Ureter (tissue), 1 donor: ENCODE data around the gene ITGAE. TPM values are rescaled to one million over a fixed set of nuclear protein-coding genes. Genes with fewer than 3 reads are reported as not detected.
"Not testable (repeated sequence)": the region's sequence is repeated elsewhere in the genome, so short reads cannot be mapped to it uniquely, and the experiment has no call there.

Source experiments
- DNase-seq: peaks from one replicate; pipeline ENCODE4 v3.0.0-alpha.2; 2020; ENCODE audit warnings: low spot score
- total RNA-seq: library from RNA; stranded (reverse); gene quantifications from one replicate; pipeline ENCODE4 v1.2.4, GENCODE V29; 2023
- donor health status: DM: yes; HTN: yes; CAD: no.

ITGAE gene
- total RNA-seq, 1 donor from 2014 or later, result 28.5 TPM

DNA sequence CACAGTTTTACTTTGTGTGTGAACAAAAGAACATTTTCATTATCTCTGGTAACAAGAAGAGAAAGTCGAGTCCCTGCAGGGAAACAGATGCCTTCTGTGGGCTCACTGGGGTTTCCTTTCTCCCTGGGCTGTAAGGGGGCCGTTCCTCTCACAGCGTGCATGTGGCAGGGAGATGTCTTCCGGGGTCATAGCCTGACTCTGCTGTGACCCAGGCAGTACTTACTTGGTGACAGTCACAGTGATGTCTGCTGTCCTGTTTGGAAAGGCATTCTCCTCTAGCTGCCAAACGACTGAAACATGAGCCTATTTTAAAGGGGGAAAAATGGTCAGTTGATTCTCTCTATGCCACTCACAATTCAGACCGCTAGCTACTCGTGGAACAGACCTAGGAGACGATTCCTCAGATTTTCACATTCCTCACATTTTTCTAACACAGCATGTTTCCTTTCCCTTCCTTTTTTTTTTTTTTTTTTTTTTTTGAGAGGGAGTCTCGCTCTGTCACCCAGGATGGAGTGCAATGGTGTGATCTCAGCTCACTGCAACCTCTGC lies 70.0 kb downstream of the ITGAE start:
- no peak for DNase-seq

DNA sequence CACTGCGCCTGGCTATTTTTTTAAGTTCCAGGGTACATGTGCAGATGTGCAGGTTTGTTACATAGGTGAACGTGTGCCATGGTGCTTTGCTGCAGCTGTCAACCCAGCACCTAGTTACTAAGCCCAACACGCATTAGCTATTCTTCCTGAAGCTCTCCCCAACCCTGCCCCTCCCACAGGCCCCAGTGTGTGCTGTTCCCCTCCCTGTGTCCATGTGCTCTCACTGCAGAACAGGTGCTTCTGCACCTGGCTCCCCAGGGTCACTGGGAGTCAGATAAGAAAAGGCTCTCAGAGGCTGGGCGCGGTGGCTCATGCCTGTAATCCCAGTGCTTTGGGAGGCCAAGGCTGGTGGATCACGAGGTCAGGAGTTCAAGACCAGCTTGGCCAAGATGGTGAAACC lies 71.1 kb downstream of the ITGAE start:
- no peak for DNase-seq

DNA sequence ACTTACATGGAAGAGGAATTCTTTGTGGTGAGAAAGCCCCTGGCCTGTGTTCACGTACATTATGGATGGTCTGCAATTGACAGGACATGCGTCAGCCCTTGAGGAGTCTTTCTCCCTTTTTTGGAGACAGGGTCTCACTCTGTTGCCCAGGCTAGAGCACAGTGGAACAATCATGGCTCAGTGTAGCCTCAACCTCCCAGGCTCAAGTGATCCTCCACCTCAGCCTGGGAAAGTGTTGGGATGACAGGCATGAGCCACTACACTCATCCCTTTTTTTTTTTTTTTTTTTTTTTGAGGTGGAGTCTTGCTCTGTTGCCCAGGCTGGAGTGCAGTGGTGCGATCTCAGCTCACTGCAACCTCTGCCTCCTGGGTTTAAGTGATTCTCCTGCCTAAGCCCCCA lies 72.9 kb downstream of the ITGAE start:
- DNase-seq, result not testable (repeated sequence)

- no peak for DNase-seq
Measured at GRCh38 chr17:3727041-3727440, 73.9 kb downstream of the ITGAE start.

DNA sequence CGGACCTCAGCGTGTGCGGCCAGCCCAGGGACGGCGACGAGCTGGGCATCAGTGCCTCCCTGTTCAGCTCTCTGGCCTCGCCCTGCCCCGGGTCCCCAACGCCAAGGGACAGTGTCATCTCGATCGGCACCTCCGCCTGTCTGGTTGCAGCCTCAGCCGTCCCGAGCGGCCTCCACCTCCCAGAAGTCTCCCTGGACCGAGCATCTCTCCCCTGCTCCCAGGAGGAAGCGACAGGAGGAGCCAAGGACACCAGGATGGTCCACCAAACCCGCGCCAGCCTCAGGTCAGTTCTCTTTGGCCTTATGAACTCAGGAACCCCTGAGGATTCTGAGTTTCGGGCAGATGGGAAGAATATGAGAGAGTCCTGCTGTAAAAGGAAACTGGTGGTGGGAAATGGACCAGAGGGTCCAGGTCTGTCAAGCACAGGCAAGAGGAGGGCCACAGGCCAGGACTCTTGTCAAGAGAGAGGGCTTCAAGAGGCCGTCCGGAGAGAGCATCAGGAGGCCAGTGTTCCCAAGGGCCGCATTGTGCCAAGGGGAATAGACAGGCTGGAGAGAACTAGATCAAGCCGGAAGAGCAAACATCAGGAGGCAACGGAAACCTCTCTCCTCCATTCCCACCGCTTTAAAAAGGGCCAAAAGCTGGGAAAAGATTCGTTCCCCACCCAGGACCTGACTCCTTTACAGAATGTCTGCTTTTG lies 76.5 kb downstream of the ITGAE start:
- no peak for DNase-seq

DNA sequence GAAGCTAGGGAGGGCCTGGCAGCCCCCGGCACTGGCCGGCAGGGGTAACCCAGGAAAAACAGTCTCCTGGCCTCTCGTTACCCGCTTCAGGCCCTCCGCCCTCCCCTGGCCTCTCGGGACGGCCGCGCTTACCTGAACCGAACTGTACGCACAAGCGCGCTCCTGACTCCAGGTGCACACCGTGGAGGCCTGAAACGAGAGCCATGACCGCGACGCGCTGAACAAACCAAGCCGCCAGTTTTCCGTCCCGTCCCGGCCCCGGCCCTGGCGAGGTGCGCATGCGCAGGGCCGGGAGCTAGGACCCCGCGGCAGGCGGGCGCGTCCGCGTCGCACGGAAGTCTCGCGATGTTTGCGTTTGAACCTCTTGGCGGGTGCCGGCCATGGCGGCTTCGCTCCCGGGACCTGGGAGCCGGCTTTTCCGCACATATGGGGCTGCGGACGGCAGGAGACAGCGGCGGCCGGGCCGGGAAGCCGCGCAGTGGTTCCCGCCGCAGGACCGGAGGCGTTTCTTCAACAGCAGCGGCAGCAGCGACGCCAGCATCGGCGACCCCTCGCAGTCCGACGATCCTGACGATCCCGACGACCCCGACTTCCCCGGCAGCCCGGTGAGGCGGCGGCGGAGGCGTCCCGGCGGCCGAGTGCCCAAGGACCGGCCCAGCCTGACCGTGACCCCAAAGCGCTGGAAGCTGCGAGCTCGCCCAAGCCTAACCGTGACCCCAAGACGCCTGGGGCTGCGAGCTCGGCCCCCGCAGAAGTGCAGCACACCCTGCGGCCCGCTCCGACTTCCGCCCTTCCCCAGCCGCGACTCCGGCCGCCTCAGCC lies 77.2 kb downstream of the ITGAE start, which contains the start of gene HASPIN:
HASPIN (plus strand) TSS at position 348 of the 822 bp plus-strand sequence; CDS start at position 381, 33 bp downstream.
- peak; percentile 92 for DNase-seq

- DNase-seq, result no peak
Measured at GRCh38 chr17:3723188-3723555, 77.8 kb downstream of the ITGAE start.

DNA sequence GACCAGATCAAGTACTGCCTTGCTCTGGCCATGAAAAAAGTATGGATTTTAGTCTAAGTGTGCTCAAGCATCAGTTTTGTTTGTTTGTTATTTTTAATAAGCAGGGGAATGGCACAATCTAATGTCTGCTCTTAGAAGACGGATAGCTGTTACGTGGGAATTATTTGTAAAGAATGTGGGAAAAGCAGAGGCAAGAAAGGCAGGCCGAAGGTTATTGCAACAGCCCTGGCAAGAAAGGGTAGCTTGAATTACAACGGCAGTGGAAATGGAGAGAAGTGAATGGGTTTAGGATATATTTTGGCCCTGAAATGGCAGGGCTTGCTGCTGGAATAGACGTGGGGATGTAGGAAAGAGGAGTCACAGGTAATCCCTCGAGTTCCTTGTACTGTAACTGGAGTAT lies 78.3 kb downstream of the ITGAE start:
- no peak for DNase-seq

GRCh38 chr17:3719265-3719664 lies 81.7 kb downstream of the ITGAE start:
- DNase-seq, result no peak

- no peak for DNase-seq
Measured at GRCh38 chr17:3718201-3718600, 82.8 kb downstream of the ITGAE start.

DNA sequence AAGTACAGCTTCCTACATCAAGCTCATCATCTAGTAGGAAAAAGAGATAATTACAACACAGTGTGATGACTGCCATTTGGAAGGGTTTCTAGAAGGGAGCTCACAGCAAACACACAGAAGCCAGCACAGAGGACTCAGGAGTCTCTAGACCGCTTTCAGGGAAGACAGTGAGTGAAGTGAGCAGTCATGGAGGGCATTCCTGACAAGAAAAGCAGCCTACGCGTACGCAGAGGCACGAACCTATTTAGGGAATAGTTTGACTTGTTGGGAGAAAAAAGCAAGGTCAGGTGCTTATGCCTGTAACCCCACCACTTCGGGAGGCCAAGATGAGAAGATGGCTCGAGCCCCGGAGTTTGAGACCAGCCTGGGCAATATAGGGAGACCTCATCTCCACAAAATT lies 85.7 kb downstream of the ITGAE start:
- no peak for DNase-seq

DNA sequence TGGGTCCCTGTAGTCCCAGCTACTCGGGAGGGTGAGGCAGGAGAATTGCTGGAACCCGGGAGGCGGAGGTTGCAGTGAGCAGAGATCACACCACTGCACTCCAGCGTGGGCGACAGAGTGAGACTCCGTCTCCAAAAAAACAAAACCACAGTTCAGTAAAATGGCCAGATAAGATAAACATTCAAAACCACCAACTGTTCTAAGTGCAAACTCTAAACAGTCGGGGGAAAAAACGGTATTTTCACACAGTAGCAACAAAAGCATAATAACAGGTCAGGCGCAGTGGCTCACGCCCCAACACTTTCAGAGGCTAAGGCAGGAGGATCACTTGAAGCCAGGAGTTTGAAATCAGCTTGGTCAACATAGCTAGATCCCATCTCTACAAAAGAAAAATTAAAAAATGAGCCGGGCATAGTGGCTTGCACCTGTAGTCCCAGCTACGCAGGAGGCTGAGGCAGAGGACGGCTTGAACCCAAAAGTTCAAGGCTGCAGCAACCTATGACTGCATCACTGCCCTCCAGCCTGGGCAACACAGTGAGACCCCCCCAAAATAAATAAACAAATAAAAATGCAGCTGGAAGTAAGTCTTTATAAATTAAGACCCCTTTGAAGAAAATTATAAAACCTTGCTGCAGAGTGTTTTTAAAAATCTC lies 88.1 kb downstream of the ITGAE start:
- DNase-seq, result no peak

DNA sequence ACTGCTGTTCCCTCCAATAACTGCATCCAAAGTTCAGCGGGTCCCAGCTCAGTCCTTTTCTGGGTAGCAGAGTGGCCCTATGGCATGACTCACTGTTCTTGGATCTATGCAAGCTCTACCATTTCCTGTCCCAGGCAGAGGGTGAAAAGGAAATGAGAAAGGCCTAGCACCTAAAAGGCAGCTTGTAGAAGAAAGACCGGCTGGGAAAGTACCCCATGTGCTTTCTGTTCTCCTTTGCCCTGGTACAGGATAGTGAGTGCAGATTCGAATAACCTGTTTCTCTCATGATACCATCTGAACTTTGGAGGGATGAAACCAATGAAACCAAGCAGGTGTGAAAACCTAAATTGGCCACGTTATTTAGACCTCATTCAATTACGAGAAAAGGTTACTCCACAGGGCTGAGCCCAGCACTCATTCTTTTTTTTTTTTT lies 90.0 kb downstream of the ITGAE start:
- peak; percentile 70 for DNase-seq

GRCh38 chr17:3708366-3708765 lies 92.6 kb downstream of the ITGAE start:
- no peak for DNase-seq

GRCh38 chr17:3705718-3705984 lies 95.3 kb downstream of the ITGAE start:
- not testable (repeated sequence) for DNase-seq

DNA sequence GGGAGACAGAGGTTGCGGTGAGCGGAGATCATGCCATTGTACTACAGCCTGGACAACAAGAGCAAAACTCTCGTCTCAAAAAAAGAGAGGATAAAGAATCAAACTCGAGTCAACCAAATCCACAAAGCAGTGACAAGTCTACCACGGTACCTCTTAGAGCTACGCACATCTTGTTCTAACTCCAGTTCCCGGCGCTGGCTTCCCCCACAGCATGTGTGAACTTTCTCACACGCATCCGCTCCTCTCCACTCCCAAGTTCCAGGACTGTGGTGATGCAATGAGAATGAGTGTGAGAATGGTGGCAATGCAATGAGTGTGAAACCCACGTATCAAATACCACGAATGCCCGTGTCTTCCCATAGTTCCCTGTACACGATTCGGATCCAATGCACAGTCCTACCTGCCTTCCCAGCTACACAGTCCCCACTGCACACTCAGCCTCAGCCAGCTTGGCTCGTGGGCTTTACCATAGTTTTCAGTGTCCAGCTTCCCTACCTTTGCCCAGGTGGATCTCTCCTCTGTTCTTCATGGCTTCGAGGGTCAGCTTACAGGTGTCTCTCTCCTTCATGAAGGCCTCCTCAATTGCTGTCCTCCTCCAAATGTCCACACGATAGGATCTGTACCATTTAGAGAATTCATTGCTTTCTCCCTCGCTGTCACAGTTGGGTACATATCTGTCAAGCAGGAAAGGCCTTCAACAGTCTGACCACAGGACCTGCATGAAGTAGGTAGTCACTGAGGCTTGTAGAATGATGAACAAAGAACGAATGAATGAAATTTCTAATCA lies 95.9 kb downstream of the ITGAE start:
- DNase-seq, result no peak

GRCh38 chr17:3702041-3702539 lies 98.9 kb downstream of the ITGAE start:
- DNase-seq, result not testable (repeated sequence)

DNA sequence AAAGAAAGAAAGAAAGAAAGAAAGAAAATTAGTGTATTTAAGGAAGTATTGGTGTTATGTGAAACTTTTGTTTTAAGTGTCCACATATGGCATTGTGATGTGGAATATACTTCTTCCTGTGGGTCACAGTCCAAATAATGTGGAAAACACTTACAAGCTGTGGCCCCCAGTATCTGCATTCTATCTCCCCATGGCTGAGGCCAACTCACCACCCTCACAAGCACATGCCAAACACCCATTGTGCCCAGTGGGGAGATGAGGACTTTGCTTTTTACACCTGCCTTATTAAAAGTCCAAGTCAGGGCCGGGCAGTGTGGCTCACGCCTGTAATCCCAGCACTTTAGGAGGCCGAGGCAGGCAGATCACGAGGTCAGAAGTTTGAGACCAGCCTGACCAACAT lies 101.0 kb downstream of the ITGAE start:
- DNase-seq, result no peak

GRCh38 chr17:3698139-3698538 lies 102.8 kb downstream of the ITGAE start:
- no peak for DNase-seq

GRCh38 chr17:3697103-3697476 lies 103.9 kb downstream of the ITGAE start:
- no peak for DNase-seq

DNA sequence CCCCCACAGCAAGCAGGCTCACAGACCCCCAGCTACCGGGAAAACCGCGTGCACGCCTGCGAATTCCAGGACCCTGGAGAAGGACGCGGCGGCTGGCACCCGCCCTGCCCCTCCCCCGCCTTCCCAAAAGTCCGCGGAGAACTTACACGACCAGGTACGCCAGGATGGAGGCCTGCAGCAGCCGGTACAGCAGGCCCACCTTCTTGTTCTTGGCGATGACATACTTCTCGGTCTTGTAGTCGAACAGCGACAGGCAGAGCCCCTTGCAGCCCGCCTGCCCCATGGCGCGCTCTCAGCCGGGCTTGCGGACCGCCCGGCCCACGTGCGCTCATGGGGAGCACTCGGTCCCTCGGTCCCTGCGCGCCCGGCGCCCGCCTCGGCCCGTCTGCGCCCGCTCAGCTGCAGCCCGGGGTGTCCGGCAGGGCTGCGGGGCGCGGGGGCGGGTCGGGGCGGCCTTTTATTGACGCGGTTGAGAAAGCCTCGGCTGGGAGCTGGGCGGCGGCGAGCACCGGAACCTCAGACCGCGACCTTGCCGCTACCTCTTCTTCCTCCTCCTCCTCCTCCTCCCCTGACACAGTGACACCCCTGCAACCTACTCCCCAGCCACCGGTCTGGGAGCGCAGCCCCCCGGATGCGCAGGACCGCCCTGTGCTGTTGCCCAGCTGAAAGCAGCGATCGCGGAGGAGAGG lies 105.1 kb downstream of the ITGAE start, which contains the start of gene P2RX5:
P2RX5 (minus strand) TSS at position 433 of the 689 bp plus-strand sequence; CDS start at position 283, 150 bp downstream.
- no peak for DNase-seq
